Osteocyte (in vitro differentiated cells): ENCODE data around the gene TSPAN18. TPM values are rescaled to one million over a fixed set of nuclear protein-coding genes. Genes with fewer than 3 reads are reported as not detected.

ENCODE experiments used
- DNase-seq: peaks from one replicate; pipeline ENCODE4 v3.0.0; 2021; ENCODE audit warnings: mixed read lengths; ENCODE audit not compliant: unreplicated experiment; ENCODE audit errors: extremely low spot score
- H3K27ac Mint-ChIP-seq: one replicate; pipeline ENCODE4 v1.8.0; 2021; ENCODE audit warnings: mild to moderate bottlenecking, mixed read lengths; ENCODE audit not compliant: unreplicated experiment
- H3K27me3 Mint-ChIP-seq: one replicate; pipeline ENCODE4 v1.8.0; 2021; ENCODE audit warnings: mixed read lengths; ENCODE audit not compliant: unreplicated experiment
- H3K36me3 Mint-ChIP-seq: one replicate; pipeline ENCODE4 v1.8.0; 2021; ENCODE audit warnings: mixed read lengths; ENCODE audit not compliant: unreplicated experiment
- H3K4me1 Mint-ChIP-seq: one replicate; pipeline ENCODE4 v1.8.0; 2021; ENCODE audit warnings: mixed read lengths; ENCODE audit not compliant: unreplicated experiment
- H3K4me3 Mint-ChIP-seq: one replicate; pipeline ENCODE4 v1.8.0; 2021; ENCODE audit warnings: mild to moderate bottlenecking, moderate library complexity, mixed read lengths; ENCODE audit not compliant: unreplicated experiment
- H3K9me3 Mint-ChIP-seq: one replicate; pipeline ENCODE4 v1.8.0; 2021; ENCODE audit warnings: mixed read lengths; ENCODE audit not compliant: unreplicated experiment
- CTCF ChIP-seq: fragments of 200-600 bp; sonication (generic); IDR thresholded peaks from 2 replicates; pipeline ENCODE4 v1.5.0; 2021; ENCODE audit warnings: antibody characterized with exemption, mild to moderate bottlenecking, moderate library complexity
- total RNA-seq: library from RNA; stranded (reverse); gene quantifications from 2 replicates; pipeline ENCODE4 v1.2.1, GENCODE V29; 2021

TSPAN18 gene
- total RNA-seq, 1 donor from 2014 or later = 13.4 TPM

- TF ChIP-seq CTCF = no peak
- Mint-ChIP-seq H3K27me3 (no peaks in the 10 kb centered on the region), H3K4me3 (no peak overlapping the region), H3K36me3 (no peaks in the 10 kb centered on the region), H3K9me3 (no peaks in the 10 kb centered on the region), H3K27ac (no peak overlapping the region), H3K4me1 (peaks cover 24% of the 10 kb centered on the region)
- no peak for DNase-seq
These were observed 47.3 kb downstream of the TSPAN18 start for GRCh38 chr11:44774108-44774507.

GRCh38 chr11:44774731-44775130 is 48.0 kb downstream of the TSPAN18 start:
- H3K9me3 Mint-ChIP-seq = no peaks in the 10 kb centered on the region
- H3K4me1 Mint-ChIP-seq = peaks cover 24% of the 10 kb centered on the region

GRCh38 chr11:44775366-44775984 is 48.7 kb downstream of the TSPAN18 start:
- H3K27me3 Mint-ChIP-seq = no peaks in the 10 kb centered on the region
- TF ChIP-seq CTCF = peak; percentile 70
- peaks cover 19% of the 10 kb centered on the region for H3K4me1 Mint-ChIP-seq
- no peak overlapping the region for H3K27ac Mint-ChIP-seq
- H3K9me3 Mint-ChIP-seq = no peaks in the 10 kb centered on the region
- DNase-seq = no peak
- H3K4me3 Mint-ChIP-seq = no peak overlapping the region
- no peaks in the 10 kb centered on the region for H3K36me3 Mint-ChIP-seq

More at GRCh38 chr11:44774731-44775130, 48.0 kb downstream of the TSPAN18 start:
- Mint-ChIP-seq H3K27ac (no peak overlapping the region), H3K27me3 (no peaks in the 10 kb centered on the region), H3K4me3 (no peak overlapping the region), H3K36me3 (no peaks in the 10 kb centered on the region)
- no peak for TF ChIP-seq CTCF
- DNase-seq = no peak

- Mint-ChIP-seq H3K27ac (no peak overlapping the region), H3K27me3 (no peaks in the 10 kb centered on the region), H3K9me3 (no peaks in the 10 kb centered on the region), H3K4me3 (no peak overlapping the region), H3K4me1 (peaks cover 20% of the 10 kb centered on the region), H3K36me3 (no peaks in the 10 kb centered on the region)
- no peak for TF ChIP-seq CTCF
- DNase-seq = no peak
These were observed 49.3 kb downstream of the TSPAN18 start for GRCh38 chr11:44775985-44776446.

GRCh38 chr11:44776551-44777208 is 49.9 kb downstream of the TSPAN18 start:
- TF ChIP-seq CTCF = no peak
- Mint-ChIP-seq H3K4me1 (peaks cover 22% of the 10 kb centered on the region), H3K4me3 (no peak overlapping the region), H3K9me3 (no peaks in the 10 kb centered on the region), H3K27me3 (no peaks in the 10 kb centered on the region), H3K27ac (no peak overlapping the region), H3K36me3 (no peaks in the 10 kb centered on the region)
- no peak for DNase-seq
